Measurements from ENCODE around the gene CHST11. TPM values are rescaled to one million over a fixed set of nuclear protein-coding genes. Genes with fewer than 3 reads are reported as not detected.

Gene CHST11
- total RNA-seq, 2 donors from 2014 or later, result 2.9 to 4.9 TPM

- Histone ChIP-seq H3K27me3 (peaks cover 3% of the 10 kb centered on the region), H3K9me3 (no peaks in the 10 kb centered on the region), H3K36me3 (no peaks in the 10 kb centered on the region), H3K9ac (ENCODE audit: low read depth in 2 of 2, low read length in 2 of 2) (no peak overlapping the region), H3K4me1 (no peaks in the 10 kb centered on the region), H3K27ac (peak overlapping the region; percentile 24), H3K4me3 (no peak overlapping the region)
- no peak for TF ChIP-seq CTCF (IDR thresholded peaks at IDR 0.05)
- intact Hi-C loops (cut with DNase I), result no loop called here
- no peak for DNase-seq
These were observed 6.6 kb downstream of the CHST11 start for GRCh38 chr12:104463368-104463767.

- no peak for TF ChIP-seq CTCF (IDR thresholded peaks at IDR 0.05)
- H3K9me3 ChIP-seq, result no peaks in the 10 kb centered on the region
- peak overlapping the region; percentile 0 for H3K27ac ChIP-seq
- DNase-seq, result no peak
- no peaks in the 10 kb centered on the region for H3K27me3 ChIP-seq
- intact Hi-C loops (cut with DNase I), result no loop called here
- no peaks in the 10 kb centered on the region for H3K4me1 ChIP-seq
- H3K4me3 ChIP-seq, result no peak overlapping the region
- no peaks in the 10 kb centered on the region for H3K36me3 ChIP-seq
- no peak overlapping the region for H3K9ac ChIP-seq (ENCODE audit: low read depth in 2 of 2, low read length in 2 of 2)
These were observed 8.2 kb downstream of the CHST11 start for GRCh38 chr12:104464899-104465298.

- H3K27me3 ChIP-seq, result no peaks in the 10 kb centered on the region
- H3K36me3 ChIP-seq, result no peaks in the 10 kb centered on the region
- no peak for DNase-seq
- TF ChIP-seq CTCF (IDR thresholded peaks at IDR 0.05), result no peak
- H3K9me3 ChIP-seq, result no peaks in the 10 kb centered on the region
- no peak overlapping the region for H3K27ac ChIP-seq
- no peaks in the 10 kb centered on the region for H3K4me1 ChIP-seq
- intact Hi-C loops (cut with DNase I), result no loop called here
- H3K9ac ChIP-seq (ENCODE audit: low read depth in 2 of 2, low read length in 2 of 2), result no peak overlapping the region
- no peak overlapping the region for H3K4me3 ChIP-seq
These were observed 10.1 kb downstream of the CHST11 start for GRCh38 chr12:104466709-104467345.

- TF ChIP-seq CTCF (IDR thresholded peaks at IDR 0.05), result no peak
- H3K4me3 ChIP-seq, result no peak overlapping the region
- no peak overlapping the region for H3K9ac ChIP-seq (ENCODE audit: low read depth in 2 of 2, low read length in 2 of 2)
- H3K36me3 ChIP-seq, result no peaks in the 10 kb centered on the region
- no peaks in the 10 kb centered on the region for H3K9me3 ChIP-seq
- intact Hi-C loops (cut with DNase I), result no loop called here
- H3K4me1 ChIP-seq, result no peaks in the 10 kb centered on the region
- no peak for DNase-seq
- no peaks in the 10 kb centered on the region for H3K27me3 ChIP-seq
- no peak overlapping the region for H3K27ac ChIP-seq
These were observed 10.6 kb downstream of the CHST11 start for GRCh38 chr12:104467346-104467837.

GRCh38 chr12:104468371-104468770, 11.6 kb downstream of the CHST11 start:
- Histone ChIP-seq H3K9ac (ENCODE audit: low read depth in 2 of 2, low read length in 2 of 2) (no peak overlapping the region), H3K27me3 (no peaks in the 10 kb centered on the region), H3K9me3 (no peaks in the 10 kb centered on the region), H3K27ac (no peak overlapping the region), H3K4me1 (no peaks in the 10 kb centered on the region), H3K4me3 (no peak overlapping the region), H3K36me3 (no peaks in the 10 kb centered on the region)
- no peak for TF ChIP-seq CTCF (IDR thresholded peaks at IDR 0.05)
- intact Hi-C loops (cut with DNase I), result no loop called here
- no peak for DNase-seq
